LoVo (cell line): ENCODE measurements around the gene SNRPB2.

ENCODE experiments used
- DNase-seq: peaks from one replicate; pipeline ENCODE4 v3.0.0-alpha.2; 2016; ENCODE audit warnings: low spot score

Gene SNRPB2

GRCh38 chr20:16732506-16733152 lies 2.8 kb downstream of the SNRPB2 start:
- DNase-seq, result no peak

DNA sequence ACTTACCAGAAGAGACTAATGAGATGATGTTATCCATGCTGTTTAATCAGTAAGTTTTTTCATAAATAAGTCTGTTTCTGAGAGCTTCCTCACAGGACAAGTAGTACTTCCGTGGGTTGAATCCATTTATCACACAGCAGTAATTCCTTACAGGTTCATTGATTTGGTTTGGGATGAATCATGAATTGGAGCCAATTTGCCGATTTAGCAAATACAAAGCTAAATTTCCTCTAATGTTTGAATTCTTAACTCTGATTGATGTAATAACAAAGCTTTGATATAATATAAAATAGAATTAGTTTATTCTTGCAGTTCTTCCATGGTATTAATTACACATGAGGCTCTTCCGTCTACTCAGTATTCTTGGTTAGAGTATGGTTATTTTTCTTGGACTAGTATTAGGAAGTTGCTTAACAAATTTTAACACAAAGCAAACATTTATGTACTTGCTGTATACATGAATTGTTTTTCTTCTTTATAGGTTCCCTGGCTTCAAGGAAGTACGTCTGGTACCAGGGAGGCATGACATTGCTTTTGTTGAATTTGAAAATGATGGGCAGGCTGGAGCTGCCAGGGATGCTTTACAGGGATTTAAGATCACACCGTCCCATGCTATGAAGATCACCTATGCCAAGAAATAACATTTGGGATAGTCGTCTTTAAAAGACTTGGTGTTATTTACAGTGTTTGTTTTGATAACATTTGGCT lies 10.7 kb downstream of the SNRPB2 start:
- no peak for DNase-seq

DNA sequence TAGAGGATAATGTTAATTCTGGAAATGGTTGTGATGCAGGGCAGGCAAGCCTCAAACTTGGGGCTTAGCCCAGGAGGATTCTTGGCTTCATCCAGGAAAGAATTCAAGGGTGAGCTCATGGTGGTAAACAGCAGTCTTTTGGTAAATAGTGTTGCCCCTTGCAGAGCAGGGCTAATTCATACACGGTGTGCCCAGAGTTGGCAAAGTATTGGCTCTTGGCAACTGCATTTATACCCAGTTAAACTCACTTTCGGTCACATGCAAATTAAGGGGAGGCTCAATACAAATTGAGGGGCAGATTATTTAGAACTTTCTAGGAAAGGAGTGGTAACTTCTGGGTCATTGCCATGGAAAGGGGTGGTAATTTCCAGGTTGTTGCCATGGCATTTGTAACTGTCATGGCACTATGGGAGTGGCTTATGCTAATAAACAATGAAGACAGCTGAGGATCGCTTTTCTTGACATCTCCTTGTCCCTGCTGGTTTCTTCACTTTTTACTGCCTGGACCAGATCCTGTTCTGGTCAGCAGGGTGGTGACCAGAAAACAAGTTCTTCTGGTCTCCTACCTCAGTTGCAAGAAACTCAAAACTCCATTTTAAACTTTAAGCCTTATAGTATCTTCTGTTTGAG lies 14.5 kb downstream of the SNRPB2 start:
- no peak for DNase-seq

DNA sequence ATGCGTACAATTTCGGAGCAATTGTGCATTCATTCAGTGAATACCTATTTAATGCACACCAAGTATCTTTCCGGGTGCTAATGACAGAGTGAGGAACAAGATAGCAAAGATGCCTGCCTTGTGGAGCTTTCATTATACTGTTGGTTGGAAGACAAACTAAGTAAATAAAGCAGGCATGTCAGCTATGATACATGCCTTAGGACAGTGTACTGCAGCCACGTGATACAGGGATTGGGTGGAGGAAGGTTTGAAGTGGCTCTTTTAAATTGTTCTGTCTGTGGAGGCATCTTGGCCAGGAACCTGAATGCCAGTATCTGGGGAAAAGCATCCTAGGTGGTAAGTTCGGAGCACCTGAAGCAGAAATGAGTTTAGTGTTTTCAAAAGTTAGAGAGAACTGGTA lies 15.4 kb downstream of the SNRPB2 start:
- DNase-seq, result no peak

GRCh38 chr20:16747291-16747811 lies 17.5 kb downstream of the SNRPB2 start:
- DNase-seq, result no peak

- DNase-seq, result no peak
Observed at GRCh38 chr20:16748308-16748900, 18.6 kb downstream of the SNRPB2 start, which contains the start of gene OTOR. TSS of gene OTOR (plus strand) at chr20:16748358. CDS start at chr20:16748402, 44 bp downstream.

- DNase-seq, result no peak
Observed at GRCh38 chr20:16749573-16749972, 19.7 kb downstream of the SNRPB2 start.

DNA sequence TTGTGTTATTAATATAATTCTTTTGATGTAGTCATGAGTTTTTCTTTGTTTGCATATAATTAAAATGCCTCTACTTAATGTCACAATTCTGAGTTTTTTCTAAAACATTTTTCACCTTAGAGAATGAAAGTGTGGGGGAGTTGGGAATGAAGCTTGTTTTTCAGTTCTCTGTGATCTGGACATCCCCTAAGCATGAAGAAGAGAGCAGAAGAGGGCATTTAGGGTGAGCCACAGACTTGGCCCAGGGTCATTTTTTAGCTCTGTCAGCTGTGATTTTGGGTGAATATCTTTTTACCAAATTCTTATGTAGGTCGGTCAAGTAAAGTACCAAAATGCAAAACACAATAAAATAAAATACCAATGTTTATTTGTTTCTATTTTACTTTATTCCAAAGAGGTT lies 22.3 kb downstream of the SNRPB2 start:
- no peak for DNase-seq

DNA sequence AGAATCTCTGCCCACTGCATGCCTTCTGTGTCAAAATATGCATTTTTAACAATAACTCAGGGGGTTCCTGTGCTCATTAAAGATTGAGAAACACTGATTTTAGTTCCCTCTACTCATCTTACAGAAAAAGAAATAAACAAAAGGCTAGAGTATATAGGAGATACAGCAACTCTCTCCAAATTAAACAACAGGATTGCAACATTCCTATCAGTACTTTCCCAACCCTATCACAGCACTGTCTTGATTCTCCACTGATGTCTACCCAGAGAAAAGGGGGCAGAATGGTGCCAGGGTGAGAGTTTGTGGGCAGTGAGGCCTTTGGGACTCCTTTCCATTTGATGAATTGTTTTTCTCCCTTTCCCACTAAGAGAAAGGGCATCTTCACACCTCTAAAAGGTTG lies 23.1 kb downstream of the SNRPB2 start:
- no peak for DNase-seq

- no peak for DNase-seq
Observed at GRCh38 chr20:16758454-16759180, 28.8 kb downstream of the SNRPB2 start.

DNA sequence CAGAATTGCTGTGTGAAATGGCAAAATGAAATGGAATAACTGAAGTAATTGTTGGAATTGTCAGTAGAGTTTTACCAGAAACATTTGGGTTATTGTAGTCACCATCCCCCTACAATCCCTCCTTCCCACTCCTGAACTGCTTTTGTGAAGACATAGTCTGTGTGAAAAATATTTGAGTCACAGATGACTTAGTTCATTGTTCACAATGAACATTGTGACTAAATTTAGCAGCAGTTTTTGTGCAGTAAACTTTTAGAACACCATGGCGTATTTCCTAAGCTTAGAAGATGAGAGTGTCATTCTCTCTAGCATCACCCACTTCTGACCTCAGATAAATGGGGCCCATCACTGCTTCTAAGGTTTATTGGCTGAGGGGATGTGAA lies 29.3 kb downstream of the SNRPB2 start:
- DNase-seq, result no peak

DNA sequence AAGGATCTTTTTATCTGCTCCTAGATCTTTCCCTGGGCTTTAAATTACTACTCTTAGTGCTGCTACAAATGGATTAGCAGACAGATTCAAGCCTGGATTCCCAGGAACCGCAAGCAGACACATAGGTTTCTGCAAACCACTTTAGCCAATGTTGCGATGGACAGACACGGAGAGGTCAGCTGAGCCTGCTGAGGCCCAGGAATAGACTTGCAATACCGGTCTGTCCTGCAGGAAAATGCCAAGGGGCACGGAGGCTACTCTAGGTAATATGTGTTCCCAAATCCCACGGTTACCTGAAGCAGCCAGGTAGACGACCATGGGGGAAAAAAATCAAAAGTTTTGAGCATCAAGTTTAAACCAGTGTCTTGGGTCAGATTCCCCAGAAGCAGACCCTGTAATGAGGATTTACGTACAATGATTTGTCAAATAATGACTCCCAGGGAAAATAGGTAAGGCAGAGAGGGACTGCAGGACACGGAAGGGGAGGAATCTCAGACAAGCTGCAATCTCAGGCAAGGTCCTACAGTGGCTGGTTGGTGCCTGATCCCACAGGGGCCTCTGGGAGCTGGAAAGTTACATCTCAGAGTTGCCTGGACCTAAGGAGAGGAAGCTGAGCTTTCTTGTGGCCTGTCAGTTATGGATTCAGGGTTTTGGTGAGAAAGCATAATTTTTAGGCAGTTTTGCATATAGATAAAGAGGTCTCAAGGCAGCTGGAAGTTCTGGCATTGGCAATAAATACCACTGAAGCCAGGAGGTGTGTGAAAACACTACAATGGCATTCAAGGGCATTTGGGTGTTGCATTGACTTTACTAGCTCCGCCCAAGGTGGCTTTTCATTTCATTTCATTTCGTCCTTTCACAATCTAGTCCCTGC lies 30.8 kb downstream of the SNRPB2 start:
- DNase-seq, result no peak

- DNase-seq, result peak; percentile 55
Observed at GRCh38 chr20:16761305-16761829, 31.5 kb downstream of the SNRPB2 start.

DNA sequence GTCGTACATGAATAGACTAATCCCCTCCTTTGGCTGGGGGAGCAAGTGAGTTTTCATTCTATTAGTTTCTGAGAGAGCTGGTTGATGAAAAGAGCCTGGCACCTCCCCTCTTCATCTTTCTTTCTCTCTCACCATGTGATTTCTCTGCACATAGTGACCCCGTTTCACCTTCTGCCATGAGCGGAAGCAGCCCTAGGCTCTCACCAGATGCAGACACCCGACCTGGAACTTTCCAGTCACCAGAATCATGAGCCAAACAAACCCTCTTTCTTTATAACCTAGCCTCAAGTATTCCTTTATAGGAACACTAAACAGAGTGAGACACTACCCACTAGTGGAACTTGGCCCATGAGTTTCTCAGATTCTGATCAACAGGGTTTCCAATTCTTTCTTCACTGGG lies 34.7 kb downstream of the SNRPB2 start:
- no peak for DNase-seq

DNA sequence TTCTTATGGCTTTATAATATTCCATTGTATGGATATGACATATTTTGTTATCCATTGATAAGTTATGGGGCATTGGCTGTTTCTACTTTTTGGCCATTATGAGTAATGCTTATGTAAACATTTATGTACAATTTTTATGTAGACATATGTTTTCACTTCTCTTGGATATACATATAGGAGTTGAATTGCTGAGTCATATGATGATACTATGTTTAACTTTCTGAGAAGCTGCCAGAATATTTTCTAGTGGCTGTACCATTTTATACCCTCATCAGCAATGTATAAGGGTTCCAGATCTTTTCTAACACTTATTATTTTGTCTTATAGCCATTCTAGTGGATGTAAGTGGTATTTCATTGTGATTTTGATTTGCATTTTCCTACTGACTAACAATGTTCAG lies 41.4 kb downstream of the SNRPB2 start:
- DNase-seq, result no peak

DNA sequence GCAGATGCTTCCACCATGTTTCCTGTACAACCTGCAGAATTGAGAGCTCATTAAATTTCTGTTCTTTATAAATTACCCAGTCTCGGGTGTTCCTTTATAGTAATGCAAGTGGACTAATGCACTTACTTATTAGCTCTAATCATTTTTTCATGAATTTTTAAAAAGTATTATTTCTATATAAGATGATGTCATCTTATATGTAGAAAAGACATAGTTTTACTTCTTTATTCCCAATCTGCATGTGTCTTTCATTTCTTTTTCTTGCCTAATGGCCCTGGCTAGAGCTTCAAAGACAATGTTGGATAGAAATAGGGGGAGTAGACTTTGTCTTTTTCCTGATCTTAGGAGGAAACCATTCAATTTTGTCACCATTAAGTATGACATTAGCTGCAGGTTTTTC lies 46.1 kb downstream of the SNRPB2 start:
- no peak for DNase-seq

DNA sequence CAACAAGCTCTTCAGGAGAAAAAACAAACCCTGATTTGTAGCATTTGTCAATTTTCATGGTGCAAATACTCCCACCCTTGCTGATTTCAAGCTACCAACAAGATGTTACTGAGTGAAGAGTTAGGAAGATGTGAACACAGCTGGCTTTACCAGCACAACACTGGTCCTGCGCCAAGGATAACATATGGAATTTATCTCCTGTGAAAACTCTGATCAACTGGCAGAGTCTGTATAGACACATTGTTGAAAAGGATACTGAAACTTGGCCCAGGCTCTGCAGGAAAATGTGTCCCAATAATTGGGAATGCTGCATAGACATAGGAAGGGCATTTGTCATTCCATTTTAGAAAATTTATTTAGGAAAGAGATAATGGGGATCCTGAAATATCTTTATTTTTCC lies 47.3 kb downstream of the SNRPB2 start:
- no peak for DNase-seq

DNA sequence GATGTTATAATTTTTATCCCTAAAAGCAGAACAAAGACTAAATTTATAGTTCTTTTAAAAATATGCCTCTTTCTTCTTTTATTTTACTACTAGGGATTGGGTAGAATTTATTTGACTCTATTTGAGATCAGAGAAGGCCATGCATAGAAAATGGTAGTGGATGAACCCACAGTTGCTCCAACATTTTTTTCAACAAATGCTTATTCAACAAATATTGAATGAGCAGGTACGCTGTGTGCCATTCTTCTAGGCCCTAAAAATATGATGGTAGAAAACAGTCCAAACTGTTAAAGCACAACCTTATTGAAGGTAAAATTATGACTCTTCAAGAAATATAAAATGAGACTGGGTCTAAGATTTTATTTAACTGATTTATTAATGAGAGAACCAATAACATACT lies 48.3 kb downstream of the SNRPB2 start:
- DNase-seq, result no peak

- no peak for DNase-seq
Observed at GRCh38 chr20:16781496-16781895, 51.7 kb downstream of the SNRPB2 start.

DNA sequence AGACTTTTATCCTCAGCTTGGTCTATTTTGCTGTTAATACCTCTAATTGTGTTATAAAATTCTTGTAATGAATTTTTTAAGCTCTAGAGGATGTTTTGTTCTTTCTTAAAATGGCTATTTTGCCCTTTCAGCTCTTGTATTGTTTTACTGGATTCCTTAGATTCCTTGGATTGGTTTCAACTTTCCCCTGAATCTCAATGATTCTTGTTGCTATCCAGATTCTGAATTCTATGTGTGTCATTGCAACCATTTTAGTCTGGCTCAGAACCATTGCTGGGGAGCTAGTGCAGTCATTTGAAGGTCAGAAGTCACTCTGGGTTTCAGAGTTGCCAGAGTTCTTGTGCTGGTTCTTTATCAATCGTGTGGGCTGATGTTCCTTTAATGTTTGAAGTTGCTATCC lies 55.4 kb downstream of the SNRPB2 start:
- DNase-seq, result no peak
